Activated CD4-positive, alpha-beta memory T cell treated with anti-CD3 and anti-CD28 coated beads for 36 hours (primary cell): ENCODE measurements around the gene AUH. TPM values are rescaled to one million over a fixed set of nuclear protein-coding genes. Genes with fewer than 3 reads are reported as not detected.

ENCODE experiments used
- CTCF ChIA-PET: fragments of 350-600 bp; sonication (Branson Sonifier 250); formaldehyde crosslinking; loops from one replicate; lab custom pipeline; 2021; ENCODE audit warnings: antibody characterized with exemption, inconsistent platforms; lab: Charles Lee
- POLR2A ChIA-PET: fragments of 350-600 bp; sonication (Branson Sonifier 250); formaldehyde crosslinking; loops from one replicate; lab custom pipeline; 2021; ENCODE audit warnings: antibody characterized with exemption; lab: Charles Lee
- DNase-seq: peaks from one replicate; pipeline ENCODE4 v3.0.0-alpha.2; 2020
- H3K27ac Mint-ChIP-seq: one replicate; pipeline ENCODE4 v1.8.0; 2021; ENCODE audit warnings: mixed read lengths
- H3K27me3 Mint-ChIP-seq: one replicate; pipeline ENCODE4 v1.8.0; 2021; ENCODE audit warnings: mixed read lengths
- H3K36me3 Mint-ChIP-seq: one replicate; pipeline ENCODE4 v1.8.0; 2021; ENCODE audit warnings: mixed read lengths
- H3K4me1 Mint-ChIP-seq: one replicate; pipeline ENCODE4 v1.8.0; 2021; ENCODE audit warnings: low read depth, mixed read lengths
- H3K4me3 Mint-ChIP-seq: one replicate; pipeline ENCODE4 v1.8.0; 2021; ENCODE audit warnings: mild to moderate bottlenecking, mixed read lengths
- H3K9me3 Mint-ChIP-seq: one replicate; pipeline ENCODE4 v1.8.0; 2021; ENCODE audit warnings: mixed read lengths
- intact Hi-C: fragments of 100-400 bp; cut with micrococcal nuclease; formaldehyde crosslinking; loops from one replicate; pipeline ENCODE4 v1.15.1; 2023
- total RNA-seq, 2 experiments: library from RNA; stranded (reverse); gene quantifications; one replicate each; pipeline ENCODE4 v1.2.3, GENCODE V29; 2021

The AUH gene
- total RNA-seq, 2 experiments from 2014 or later: 38.8 to 40.9 TPM

DNA sequence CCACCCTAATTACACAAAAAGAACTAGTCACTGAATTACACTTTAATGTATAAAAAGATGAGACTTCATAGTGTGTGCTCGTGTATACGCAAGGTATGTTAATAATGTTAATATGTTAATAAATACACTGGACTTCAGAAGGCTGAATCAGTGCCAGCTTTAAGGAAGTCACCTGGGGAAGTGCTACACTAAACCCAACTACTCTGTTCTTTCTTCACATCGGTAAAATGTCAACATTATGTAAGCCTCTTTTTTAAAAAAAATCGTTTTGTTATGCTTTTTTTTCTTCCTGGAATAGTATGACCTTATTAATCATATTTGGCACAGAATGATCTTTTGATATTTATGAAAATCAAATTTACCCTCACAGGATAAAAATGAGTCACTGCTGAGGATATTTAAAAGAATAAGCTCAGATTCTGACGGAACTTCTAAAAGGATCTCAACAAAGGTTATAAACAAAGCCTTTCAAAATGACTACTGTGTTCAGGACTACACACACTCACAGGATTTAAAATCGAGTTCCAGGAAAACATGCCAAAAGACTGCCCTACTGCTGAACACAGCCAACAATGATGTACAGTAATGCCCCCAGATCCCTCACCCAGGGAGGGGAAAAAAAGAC lies 75.9 kb downstream of the AUH start:
- Mint-ChIP-seq H3K36me3 (peaks cover 40% of the 10 kb centered on the region), H3K9me3 (no peaks in the 10 kb centered on the region), H3K27ac (peak overlapping the region; percentile 78), H3K4me1 (peaks cover 19% of the 10 kb centered on the region), H3K4me3 (no peak overlapping the region), H3K27me3 (no peaks in the 10 kb centered on the region)
- no peak for DNase-seq
- POLR2A ChIA-PET: interaction anchor here (1.0 to 1.4 kb wide), 2 partner anchors 135 to 186 kb away, joined by 3 to 4 read pairs; no protein-coding TSS in a partner anchor
- CTCF ChIA-PET: no interaction called here
- intact Hi-C loops: loop anchor here (1.0 to 5.0 kb wide), 3 partner anchors 12 to 131 kb away; no protein-coding TSS in a partner anchor

DNA sequence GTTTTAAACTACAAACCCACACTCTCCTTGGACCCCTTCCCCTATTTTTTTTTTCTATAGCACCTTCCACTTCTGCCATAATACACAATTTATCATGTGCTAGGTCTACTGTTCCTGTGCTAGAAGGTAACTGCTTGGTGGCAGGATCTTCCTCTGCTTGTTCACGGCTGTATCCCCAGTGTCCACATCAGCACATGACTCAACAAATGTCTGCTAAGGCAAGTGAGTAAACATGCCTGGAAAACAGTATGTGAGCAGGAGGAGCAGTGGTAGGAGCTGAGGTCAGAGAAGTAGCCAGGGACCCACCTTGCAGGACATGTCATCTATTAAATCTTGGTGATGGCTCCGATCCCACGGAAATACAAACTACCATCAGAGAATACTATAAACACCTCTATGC lies 79.4 kb downstream of the AUH start:
- intact Hi-C loops: no loop called here
- no peak for DNase-seq
- ChIA-PET CTCF (no interaction called here), POLR2A (no interaction called here)
- no peak overlapping the region for H3K27ac Mint-ChIP-seq
- H3K27me3 Mint-ChIP-seq: no peaks in the 10 kb centered on the region
- H3K4me3 Mint-ChIP-seq: no peak overlapping the region
- H3K4me1 Mint-ChIP-seq: peaks cover 19% of the 10 kb centered on the region
- H3K36me3 Mint-ChIP-seq: peaks cover 40% of the 10 kb centered on the region
- H3K9me3 Mint-ChIP-seq: no peaks in the 10 kb centered on the region

DNA sequence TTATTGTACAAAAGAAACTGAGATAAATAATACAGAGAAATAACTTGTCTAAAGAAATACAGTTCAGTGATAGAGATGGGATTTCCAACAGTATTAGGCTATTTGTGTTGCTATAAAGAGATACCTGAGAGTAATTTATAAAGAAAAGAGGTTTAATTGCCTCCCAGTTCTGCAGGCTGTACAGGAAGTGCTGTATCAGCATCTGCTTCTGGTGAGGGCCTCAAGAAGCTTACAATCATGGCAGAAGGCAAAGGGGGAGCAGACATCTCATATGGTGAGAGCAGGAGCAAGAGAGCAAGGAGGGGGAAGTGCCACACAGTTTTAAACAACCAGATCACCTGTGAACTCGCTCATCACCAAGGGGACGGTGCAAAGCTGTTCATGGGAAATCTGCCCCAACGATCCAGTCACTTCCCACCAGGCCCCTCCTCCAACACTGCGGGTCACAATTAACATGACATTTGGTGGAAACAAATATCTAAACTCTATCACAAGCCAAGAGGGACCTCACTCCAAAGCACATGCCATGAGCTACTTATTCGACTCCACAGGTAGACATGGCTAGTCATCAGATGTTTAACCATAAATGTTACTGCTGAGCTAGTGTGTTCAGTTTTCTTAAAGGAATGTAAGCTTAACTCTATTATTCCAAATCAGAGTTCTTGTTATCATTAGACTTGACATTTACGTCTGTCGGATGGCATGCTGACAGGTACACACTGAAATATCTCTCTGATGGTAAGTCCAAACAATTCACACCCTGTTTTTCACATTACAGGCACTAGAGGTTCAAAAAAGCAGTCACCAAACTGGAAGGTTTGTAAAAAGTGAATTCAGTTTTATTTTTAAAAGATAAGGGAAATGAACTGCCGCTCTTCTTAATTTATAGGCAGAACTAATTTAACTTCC lies 82.2 kb downstream of the AUH start:
- Mint-ChIP-seq H3K27ac (no peak overlapping the region), H3K36me3 (peaks cover 31% of the 10 kb centered on the region), H3K4me3 (no peak overlapping the region), H3K9me3 (no peaks in the 10 kb centered on the region), H3K4me1 (peaks cover 15% of the 10 kb centered on the region), H3K27me3 (no peaks in the 10 kb centered on the region)
- ChIA-PET CTCF (no interaction called here), POLR2A (no interaction called here)
- no peak for DNase-seq
- intact Hi-C loops: no loop called here

DNA sequence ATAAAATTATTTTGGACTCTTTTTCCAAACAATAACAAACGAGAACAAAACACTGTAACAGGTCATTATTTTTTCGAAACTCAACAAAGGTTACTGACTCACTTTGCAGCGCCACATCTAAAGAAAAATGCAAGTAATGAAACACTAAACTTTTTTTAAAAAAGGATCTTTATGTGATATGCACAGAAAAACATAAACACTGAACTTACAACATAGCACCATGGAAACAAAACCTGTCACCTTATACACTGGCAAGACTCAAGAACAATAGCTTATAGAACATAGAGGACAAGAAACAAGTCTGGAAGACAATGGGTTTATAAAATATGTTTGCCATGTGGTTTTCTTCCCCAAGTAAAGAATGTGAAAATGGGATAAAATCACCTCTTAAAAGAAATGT lies 85.2 kb downstream of the AUH start:
- ChIA-PET CTCF (no interaction called here), POLR2A (no interaction called here)
- H3K4me3 Mint-ChIP-seq: no peak overlapping the region
- H3K9me3 Mint-ChIP-seq: no peaks in the 10 kb centered on the region
- peaks cover 22% of the 10 kb centered on the region for H3K4me1 Mint-ChIP-seq
- intact Hi-C loops: no loop called here
- peaks cover 12% of the 10 kb centered on the region for H3K36me3 Mint-ChIP-seq
- H3K27me3 Mint-ChIP-seq: no peaks in the 10 kb centered on the region
- no peak overlapping the region for H3K27ac Mint-ChIP-seq
- DNase-seq: no peak

DNA sequence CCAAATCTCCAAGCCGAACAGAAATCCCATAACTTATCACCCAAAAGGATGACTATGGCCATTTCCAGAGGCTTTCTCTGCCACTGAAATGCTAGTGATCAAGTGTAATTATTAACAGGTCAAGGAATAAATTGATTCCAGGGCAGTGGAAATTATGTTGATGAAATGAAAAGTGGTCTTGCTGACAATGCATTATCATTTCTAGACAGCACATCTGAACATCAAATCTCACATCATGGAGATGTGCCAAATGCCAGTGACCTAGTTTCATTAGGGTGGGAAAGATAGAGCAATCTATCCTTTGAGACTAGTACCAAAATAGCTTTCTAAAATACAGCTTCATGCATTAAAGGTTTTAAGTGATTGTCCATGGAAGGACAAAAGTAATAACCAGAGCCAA lies 86.1 kb downstream of the AUH start:
- H3K27me3 Mint-ChIP-seq: no peaks in the 10 kb centered on the region
- no peak for DNase-seq
- H3K9me3 Mint-ChIP-seq: no peaks in the 10 kb centered on the region
- H3K36me3 Mint-ChIP-seq: peaks cover 3% of the 10 kb centered on the region
- ChIA-PET POLR2A (no interaction called here), CTCF (interaction anchor here (0.9 kb wide), 1 partner anchor 150 kb away, joined by 3 read pairs; no protein-coding TSS in a partner anchor)
- peaks cover 22% of the 10 kb centered on the region for H3K4me1 Mint-ChIP-seq
- intact Hi-C loops: no loop called here
- no peak overlapping the region for H3K27ac Mint-ChIP-seq
- no peak overlapping the region for H3K4me3 Mint-ChIP-seq

DNA sequence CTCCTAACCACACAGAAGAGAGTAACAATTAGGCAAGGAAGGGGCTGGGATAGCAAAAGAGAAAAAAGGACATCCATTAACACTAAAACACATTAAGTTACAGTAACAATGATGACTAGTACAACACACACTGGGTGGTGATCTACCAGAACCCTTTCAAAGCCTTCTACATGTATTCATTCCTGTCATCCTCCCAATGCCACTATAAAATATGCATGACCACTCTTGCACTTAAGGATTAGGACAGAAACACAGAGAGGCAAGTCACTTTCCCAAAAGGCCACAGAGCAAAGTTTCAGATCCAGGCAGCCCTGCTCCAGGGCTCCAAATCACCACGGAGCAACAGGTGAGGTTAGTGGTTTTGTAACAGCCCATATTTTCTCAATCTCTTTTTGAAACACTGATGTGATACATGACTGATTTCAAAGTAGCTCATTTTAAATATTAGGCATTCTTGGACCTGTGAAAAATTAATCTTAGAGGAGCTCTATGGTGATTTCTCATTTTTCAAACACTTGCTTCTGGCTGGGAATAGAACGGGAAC lies 86.7 kb downstream of the AUH start:
- peaks cover 22% of the 10 kb centered on the region for H3K4me1 Mint-ChIP-seq
- intact Hi-C loops: loop anchor here (1.0 to 5.0 kb wide), 2 partner anchors 11 to 63 kb away; no protein-coding TSS in a partner anchor
- H3K27me3 Mint-ChIP-seq: no peaks in the 10 kb centered on the region
- no peak for DNase-seq
- no peak overlapping the region for H3K27ac Mint-ChIP-seq
- H3K36me3 Mint-ChIP-seq: peaks cover 2% of the 10 kb centered on the region
- no peaks in the 10 kb centered on the region for H3K9me3 Mint-ChIP-seq
- CTCF ChIA-PET: no interaction called here
- POLR2A ChIA-PET: no interaction called here
- no peak overlapping the region for H3K4me3 Mint-ChIP-seq

DNA sequence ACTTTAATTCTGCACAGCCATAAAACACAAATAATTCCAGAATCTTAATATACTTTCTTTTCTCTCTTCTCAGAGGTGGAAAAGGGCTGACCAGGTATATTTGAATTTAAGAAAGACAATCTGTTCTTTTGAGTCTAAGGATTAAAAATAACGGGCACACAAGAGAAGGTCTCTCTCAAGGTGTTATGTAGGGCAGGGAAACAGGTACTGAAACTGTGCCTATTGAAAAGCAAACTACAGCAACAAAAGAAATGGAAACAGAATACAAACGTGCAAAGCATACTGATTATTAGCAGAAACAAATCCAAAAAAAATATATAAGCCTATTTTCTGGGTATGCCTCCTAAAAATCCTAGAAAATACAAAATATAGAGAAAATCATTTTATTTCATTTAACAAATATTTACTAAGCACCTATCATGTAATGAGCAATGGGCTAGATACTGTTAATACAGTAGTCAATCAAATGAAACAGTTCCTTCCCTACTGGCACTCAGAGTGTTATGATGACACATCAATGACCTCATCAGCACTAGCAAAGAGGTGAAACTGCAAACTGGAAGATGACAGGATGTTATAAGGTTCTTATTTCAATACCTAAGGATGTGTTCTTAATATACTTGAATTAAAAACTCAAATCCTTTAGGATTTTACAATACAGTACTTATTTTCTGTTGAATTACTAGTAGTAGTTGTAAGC lies 87.7 kb downstream of the AUH start:
- Mint-ChIP-seq H3K4me3 (no peak overlapping the region), H3K36me3 (no peaks in the 10 kb centered on the region), H3K9me3 (no peaks in the 10 kb centered on the region), H3K4me1 (peaks cover 22% of the 10 kb centered on the region), H3K27me3 (no peaks in the 10 kb centered on the region), H3K27ac (no peak overlapping the region)
- CTCF ChIA-PET: interaction anchor here (0.6 to 1.2 kb wide), 2 partner anchors 159 to 641 kb away, joined by 3 read pairs; no protein-coding TSS in a partner anchor
- intact Hi-C loops: loop anchor here (1.0 to 5.0 kb wide), 2 partner anchors 12 to 62 kb away; no protein-coding TSS in a partner anchor
- no peak for DNase-seq
- POLR2A ChIA-PET: no interaction called here

DNA sequence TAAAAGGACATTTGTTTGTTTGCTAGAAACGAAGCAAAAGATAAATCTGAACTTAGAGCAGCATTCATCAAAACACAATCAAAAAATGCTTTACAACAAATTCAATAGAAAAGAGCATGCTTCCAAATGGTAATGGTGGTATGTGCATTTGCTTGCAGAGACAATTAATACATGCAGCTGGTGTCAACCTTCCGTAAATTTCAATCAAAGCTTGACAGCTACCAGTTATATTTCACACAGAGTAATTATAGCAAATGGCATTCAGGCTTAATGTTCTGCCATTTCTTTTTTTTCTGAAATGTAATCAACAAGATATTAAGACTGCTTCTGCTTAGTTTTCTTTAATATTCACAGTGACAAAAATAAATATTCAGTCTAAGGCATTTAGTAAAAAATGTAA lies 90.6 kb downstream of the AUH start:
- no peak for DNase-seq
- CTCF ChIA-PET: no interaction called here
- no peak overlapping the region for H3K4me3 Mint-ChIP-seq
- peaks cover 22% of the 10 kb centered on the region for H3K4me1 Mint-ChIP-seq
- no peak overlapping the region for H3K27ac Mint-ChIP-seq
- intact Hi-C loops: loop anchor here (5.0 kb wide), 1 partner anchor 59 kb away; no protein-coding TSS in a partner anchor
- H3K9me3 Mint-ChIP-seq: no peaks in the 10 kb centered on the region
- POLR2A ChIA-PET: no interaction called here
- no peaks in the 10 kb centered on the region for H3K27me3 Mint-ChIP-seq
- H3K36me3 Mint-ChIP-seq: peaks cover 6% of the 10 kb centered on the region

DNA sequence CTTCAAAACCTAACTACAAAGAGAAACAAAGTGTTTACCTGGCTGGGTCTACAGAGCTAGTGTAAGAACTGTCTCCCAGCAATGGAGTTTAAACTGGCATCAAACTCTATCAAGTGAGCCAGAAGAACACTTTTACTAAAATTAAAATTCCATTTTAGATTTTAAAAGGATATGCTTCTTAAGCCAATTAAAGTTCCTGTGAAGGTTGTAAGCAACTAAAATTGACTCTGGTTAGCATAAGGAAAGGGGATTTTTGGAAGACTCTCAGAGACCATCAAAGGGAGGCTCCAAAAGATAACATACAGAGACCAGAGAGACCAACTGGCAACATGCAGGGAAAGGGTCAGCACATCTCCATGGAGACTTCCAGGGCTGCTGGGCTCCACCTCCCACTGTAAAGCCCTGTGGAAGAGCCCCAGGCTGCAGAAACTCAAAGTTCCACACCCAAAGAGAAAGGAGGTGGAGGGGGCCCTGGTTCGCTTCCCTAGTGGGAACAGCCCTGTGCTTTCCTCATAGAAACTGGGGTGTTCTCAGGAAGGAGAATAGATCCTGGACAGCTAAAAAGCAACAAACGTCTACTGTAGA lies 91.7 kb downstream of the AUH start:
- ChIA-PET POLR2A (no interaction called here), CTCF (no interaction called here)
- Mint-ChIP-seq H3K36me3 (peaks cover 10% of the 10 kb centered on the region), H3K27me3 (no peaks in the 10 kb centered on the region), H3K4me3 (no peak overlapping the region), H3K27ac (no peak overlapping the region), H3K4me1 (peaks cover 13% of the 10 kb centered on the region), H3K9me3 (peaks cover 5% of the 10 kb centered on the region)
- DNase-seq: no peak
- intact Hi-C loops: loop anchor here (5.0 kb wide), 1 partner anchor 58 kb away; no protein-coding TSS in a partner anchor

DNA sequence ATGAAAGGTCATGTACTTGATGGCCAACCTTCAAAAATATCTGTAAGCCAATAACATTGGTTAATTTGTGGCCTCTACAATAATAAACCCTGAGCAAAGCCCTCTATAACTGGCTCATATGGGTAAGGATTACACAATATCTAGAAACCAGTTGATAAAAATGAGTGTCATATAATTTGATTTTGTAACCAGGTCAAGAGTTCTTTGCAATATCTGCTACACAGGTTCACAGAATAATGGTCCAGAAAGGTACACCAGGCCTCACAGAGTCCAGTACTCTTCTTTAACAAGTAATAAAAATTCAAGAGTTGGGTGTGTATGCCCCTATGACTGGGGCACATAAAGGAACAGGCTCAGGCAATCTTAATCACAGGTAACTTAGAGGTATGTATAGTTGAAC lies 95.3 kb downstream of the AUH start:
- H3K27ac Mint-ChIP-seq: no peak overlapping the region
- H3K36me3 Mint-ChIP-seq: peaks cover 28% of the 10 kb centered on the region
- ChIA-PET POLR2A (no interaction called here), CTCF (interaction anchor here (1.9 kb wide), 1 partner anchor 351 kb away, joined by 5 read pairs; no protein-coding TSS in a partner anchor)
- DNase-seq: no peak
- no peak overlapping the region for H3K4me3 Mint-ChIP-seq
- no peaks in the 10 kb centered on the region for H3K27me3 Mint-ChIP-seq
- H3K9me3 Mint-ChIP-seq: peaks cover 18% of the 10 kb centered on the region
- intact Hi-C loops: no loop called here
- H3K4me1 Mint-ChIP-seq: peaks cover 13% of the 10 kb centered on the region

DNA sequence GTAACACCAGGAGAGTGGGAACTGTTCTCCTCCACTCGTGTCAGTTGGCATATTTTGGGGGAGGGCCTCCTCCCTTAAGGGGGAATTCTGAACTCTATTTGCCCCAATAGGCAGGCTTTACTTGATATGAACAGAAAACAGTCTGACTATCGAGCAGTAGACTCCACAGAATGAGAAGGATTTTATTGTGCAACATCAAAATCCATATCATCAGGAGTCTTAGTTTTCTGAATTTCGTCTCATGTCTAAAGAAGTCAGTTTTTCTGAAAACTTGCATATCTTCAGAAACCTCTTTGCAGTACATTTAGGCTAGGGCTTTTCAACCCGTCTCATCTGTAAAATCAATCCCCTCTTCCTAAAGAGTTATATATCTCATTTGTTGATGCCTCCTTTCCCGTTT lies 96.2 kb downstream of the AUH start:
- H3K4me3 Mint-ChIP-seq: no peak overlapping the region
- DNase-seq: no peak
- CTCF ChIA-PET: no interaction called here
- H3K27ac Mint-ChIP-seq: no peak overlapping the region
- intact Hi-C loops: no loop called here
- peaks cover 18% of the 10 kb centered on the region for H3K9me3 Mint-ChIP-seq
- POLR2A ChIA-PET: no interaction called here
- peaks cover 18% of the 10 kb centered on the region for H3K4me1 Mint-ChIP-seq
- H3K36me3 Mint-ChIP-seq: peaks cover 28% of the 10 kb centered on the region
- H3K27me3 Mint-ChIP-seq: no peaks in the 10 kb centered on the region
